ENCODE results near the gene ANKRD33B.
A peak's percentile ranks its signal among the peaks of the same experiment; 100 is the strongest.
"Not testable (repeated sequence)": the region's sequence is repeated elsewhere in the genome, so short reads cannot be mapped to it uniquely, and the experiment has no call there.

ANKRD33B gene

DNA sequence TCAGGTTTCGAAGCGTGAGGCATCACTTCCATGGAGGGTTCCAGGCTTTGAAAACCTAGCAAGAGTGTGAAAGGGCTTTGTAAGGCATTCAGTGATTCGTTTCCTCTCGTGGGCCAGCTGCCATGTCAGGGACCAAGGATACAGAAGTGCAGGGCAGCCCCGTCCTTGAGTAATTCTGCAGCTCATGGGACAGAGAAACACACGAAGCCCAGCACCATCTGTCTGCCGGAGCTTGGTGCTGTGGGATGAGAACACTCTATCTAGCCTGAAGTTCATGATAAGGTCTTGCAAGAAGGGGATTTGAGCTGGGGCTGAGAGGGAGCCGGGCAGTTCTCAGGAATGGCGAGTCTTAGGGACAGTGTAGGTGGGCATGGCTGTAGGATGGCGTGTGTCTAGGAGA, 55.8 kb downstream of the ANKRD33B start:
- DNase-seq (ENCODE audit: low read depth in 3 of 3): no peak

DNA sequence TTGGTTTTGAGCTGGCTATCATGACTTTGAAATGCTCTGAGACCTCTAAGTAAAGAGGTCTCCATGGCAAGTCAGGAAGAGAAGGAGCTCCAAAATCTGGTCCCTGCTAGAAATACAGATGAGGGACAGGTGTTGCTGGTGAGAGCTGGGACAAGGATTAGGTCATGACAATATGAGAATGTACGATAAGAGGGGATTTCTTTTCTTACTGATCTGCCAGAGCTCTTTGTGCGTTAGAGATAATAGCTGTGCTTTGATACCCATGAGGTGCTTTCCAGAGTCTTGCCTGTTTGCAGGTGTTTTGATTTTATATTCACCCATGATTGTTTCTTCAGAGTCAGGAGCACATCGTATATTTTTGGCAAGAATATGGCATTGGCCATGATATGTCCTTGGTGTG, 56.5 kb downstream of the ANKRD33B start:
- no peak for DNase-seq (ENCODE audit: low read depth in 3 of 3)

DNA sequence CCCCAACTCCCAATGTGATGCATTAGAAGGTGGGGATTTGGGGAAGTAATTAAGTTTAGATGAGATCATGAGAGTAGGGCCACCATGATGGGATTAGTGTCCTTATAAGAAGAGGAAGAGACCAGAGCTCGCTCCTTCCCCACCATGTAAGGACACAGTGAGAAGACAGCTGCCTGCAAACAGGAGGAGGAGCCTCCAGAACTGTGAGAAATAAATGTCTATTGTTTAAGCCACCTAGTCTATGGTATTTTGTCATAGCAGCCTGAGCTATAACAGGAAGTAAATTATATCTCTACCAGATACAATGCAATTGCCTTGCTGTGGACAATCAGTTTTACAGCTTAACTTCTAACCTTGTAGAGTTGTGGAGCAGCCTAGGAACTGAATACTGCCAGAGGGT, 58.0 kb downstream of the ANKRD33B start:
- no peak for DNase-seq (ENCODE audit: low read depth in 3 of 3)

DNA sequence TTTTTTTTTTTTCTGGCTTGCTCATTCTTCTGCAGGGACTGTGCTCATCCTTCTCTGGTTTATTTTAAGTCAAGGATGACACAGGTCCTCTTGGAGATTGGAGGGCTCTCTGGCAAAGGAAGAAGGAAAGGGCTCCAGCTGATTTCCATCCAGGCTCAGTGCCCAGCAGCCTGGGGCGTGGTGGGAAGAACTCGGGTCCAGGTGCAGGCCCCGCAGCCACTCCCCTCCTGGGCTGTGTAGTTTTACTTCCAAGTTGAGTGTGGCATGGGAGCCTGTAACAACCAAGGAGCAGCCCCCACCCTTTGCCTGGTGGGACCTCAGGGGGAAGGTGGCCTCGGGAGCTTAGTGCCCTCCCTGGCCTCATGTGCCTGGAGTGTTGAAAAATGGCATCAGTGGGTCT, 58.9 kb downstream of the ANKRD33B start:
- no peak for DNase-seq (ENCODE audit: low read depth in 3 of 3)

DNA sequence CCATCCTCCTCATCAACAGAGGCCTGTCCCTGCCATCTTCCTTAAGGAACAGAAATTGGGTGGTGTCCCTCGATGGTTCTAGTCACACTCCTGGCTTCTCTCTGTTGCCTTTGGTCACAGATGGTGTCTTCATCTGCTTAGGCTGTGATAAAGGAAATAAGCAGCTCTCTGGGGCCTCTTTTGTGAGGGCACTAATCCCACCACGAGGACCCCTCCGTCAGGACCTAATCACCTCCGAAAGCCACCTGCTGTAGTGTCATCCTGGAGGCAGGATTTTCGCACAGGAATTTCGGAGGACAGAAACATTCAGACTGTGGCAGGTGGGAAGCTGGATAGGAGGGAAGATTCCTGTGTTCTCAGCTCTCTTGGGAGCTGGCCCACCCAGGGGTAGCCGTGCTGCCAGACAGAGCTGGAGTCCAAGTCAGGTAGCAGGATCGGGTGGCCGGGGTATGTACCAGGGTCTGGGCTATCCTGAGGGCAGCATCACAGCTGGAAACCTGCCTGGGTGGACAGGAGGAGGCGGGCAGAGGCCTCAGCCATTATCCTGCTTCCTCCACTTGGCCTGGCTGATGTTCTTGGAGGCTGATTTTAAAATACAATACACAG, 59.5 kb downstream of the ANKRD33B start:
- DNase-seq (ENCODE audit: low read depth in 3 of 3): no peak

DNA sequence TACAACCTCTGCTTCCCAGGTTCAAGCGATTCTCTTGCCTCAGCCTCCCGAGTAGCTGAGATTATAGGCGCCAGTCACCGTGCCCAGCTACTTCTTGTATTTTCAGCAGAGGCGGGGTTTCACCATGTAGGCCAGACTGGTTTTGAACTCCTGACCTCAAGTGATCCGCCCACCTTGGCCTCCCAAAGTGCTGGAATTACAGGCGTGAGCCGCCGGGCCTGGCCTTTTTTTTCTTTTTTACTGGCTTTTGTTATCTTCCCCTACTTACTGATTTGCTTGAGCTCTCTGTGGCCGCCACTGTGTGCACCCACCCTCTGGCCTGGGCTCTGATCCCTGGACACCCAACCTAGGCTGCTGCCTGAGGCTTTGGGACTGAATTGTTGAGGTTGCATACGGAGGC, 60.3 kb downstream of the ANKRD33B start:
- no peak for DNase-seq (ENCODE audit: low read depth in 3 of 3)

DNA sequence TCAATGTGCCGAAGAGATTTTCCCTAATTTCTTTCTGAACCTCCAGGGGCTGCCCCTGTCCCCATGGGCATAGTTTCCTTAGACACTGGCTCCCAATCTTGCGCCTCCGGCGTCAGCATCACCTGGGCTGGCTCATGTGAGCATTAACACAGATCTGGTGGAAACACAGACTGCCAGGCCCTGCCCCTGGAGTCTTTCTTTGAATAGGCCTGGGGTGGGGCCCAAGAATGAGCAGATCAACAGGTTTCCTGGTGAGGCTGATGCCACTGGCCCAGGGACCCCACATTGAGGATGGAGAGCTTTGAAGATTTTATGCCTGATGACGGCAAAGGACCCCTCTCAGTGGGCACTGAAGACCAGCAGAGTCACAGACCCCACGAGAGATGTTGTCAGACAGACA, 60.8 kb downstream of the ANKRD33B start:
- DNase-seq (ENCODE audit: low read depth in 3 of 3): no peak

DNA sequence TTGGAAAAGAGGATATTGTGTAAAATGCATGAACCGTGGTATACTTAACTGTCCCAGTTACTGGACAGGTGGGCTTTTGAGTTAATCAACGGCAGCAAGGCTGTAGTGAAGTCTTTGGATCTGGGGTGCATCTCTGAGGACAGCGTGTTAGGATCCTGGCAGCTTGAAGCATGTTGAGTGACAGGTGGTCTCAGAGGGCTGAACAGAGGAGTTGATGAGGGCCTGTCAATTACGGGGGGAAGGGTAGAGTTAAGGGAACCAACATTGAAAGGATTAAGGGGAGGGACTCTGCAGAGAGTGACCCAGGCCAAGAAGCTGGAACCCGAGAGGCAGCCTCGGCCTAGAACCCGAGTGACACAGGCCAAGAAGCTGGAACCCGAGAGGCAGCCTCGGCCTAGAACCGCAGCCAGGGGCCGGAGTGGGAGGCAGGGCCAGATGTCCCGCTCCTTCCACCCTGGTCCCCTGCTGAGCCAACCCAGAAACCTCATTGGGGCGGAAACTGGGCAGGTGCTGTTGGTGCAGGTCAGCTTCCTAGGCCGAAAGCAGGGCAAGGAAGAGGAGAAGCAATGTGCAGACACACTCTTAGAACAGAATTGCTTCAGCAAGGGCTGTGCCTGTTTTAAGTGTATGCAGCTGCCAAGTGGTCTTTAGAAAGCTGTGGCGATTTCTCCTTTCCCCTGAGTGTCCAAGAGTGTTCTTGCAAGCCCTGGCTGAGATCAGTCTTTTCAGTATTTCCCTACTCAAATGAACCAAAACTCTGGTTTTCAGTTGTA, 62.0 kb downstream of the ANKRD33B start:
- no peak for DNase-seq (ENCODE audit: low read depth in 3 of 3)

DNA sequence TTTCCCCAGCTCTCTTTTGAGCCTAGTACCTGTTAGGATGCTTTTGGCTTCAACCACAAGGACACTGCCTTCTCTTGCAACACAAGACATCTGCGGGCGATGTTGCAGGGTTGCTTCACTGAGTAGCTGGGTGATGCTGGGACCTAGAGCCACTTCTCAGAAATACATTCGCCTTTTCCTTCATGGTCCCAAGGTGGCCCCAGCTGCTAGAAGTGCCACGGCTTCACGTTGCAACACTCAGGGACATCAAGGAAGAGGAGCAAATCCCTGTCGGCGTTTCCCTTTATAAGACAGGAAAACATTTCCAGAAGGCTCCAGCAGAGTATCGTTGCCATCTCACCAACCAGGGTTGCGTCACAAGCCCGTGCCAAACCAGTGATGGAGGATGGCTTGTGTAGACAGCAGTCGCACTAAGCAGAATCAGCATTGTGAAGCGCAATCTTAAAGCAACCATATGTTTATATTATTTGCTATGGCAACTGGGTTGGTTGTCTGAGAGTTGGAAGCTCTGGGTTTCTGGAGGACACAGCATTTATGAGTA, 62.7 kb downstream of the ANKRD33B start:
- DNase-seq (ENCODE audit: low read depth in 3 of 3): no peak

DNA sequence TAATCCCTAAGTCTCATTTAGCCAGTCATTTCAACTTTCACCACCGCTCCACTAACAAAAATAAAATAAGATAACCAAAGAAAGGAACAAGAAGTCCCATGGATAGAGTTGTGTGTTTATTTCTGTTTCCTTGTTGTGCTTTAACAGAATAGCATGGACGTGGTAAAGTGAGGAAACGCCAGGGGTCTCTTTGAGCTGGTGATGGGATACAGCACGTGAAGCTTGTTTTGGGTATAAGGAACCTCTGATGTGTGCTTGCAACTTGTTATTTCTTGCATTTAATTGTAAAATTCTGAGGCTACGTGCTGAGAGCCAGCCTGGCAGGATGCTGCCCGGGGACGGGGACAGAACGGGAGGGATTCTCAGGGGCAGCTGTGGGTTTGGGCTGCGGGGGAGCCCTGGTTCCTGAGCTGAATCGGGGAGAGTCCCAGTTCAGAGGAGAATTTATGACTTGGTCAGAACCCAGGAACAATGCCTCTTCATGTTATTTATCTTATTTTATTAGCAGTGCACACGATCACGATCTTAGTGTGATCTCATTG, 63.4 kb downstream of the ANKRD33B start:
- no peak for DNase-seq (ENCODE audit: low read depth in 3 of 3)

DNA sequence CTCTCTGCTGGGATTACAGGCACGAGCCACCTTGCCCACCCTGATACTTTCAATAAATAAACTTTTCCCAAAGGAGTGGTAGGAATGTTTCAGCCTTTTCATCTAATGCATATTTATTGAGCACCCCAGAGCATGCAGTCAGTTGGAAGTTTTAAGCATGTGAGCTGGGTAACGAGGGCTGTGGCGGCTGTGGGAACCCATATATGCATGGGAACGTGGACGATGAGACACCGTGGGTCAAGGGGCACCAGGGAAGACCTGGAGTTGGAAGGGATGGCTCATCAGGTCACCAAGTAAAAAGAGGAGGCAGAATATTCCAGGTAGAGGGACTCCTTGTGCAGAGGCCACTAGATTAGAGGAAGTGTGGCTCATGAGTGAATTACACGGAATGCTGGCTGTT, 64.7 kb downstream of the ANKRD33B start:
- no peak for DNase-seq (ENCODE audit: low read depth in 3 of 3)

DNA sequence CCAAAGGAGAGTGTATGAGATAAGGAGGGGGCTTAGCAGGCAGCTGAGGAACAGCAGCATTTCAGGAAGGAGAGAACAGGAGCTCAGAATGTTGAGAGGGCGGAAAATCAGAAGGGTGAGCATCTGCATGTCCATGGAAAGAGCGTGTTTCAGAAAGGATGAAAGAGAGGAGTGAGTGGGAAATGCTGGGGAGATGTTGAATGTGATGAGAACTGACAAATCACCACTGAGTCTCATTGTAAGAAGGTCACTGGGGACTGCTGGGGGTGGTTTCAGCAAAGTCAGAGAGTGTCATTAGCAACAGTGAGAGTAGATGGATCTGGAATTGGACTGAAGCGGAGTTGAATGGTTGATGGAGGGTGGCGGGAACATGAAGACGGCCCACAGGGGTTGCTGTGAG, 65.8 kb downstream of the ANKRD33B start:
- no peak for DNase-seq (ENCODE audit: low read depth in 3 of 3)

DNA sequence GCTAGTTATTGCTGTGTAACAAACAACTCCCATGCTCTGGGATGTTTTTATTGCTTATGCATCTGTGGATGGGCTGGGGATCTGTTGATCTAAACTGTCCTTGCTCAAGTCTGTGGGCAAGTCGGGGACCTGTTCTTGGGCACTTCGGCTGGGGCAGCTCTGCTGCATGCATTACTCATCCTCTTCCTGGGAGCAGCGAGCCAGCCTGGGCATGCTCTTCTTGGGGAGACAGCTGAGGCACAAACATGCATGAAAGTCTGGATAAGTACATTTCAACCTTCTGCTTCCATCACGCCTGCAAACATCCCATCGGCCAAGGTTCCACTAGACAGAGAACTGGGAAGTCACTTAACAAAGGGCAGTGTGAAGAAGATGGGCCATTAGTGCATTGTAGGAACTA, 66.3 kb downstream of the ANKRD33B start:
- no peak for DNase-seq (ENCODE audit: low read depth in 3 of 3)

DNA sequence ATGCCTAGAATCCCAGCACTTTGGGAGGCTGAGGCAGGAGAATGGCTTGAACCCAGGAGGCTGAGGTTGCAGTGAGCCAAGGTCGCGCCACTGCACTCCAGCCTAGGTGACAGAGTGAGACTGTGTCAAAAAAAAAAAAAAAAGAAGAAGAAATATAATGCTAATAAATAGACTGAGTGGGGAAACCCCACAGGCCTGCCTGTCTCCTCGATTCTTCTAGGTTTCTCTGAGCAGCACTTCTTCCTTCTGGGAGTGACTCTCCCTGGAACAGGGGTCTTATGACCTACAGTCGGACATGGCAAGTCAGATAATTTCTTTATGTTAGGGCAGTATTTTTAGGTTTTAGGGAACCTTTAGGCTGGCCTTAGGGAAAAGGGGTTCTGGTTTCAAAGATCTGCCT, 66.9 kb downstream of the ANKRD33B start:
- DNase-seq (ENCODE audit: low read depth in 3 of 3): not testable (repeated sequence)

DNA sequence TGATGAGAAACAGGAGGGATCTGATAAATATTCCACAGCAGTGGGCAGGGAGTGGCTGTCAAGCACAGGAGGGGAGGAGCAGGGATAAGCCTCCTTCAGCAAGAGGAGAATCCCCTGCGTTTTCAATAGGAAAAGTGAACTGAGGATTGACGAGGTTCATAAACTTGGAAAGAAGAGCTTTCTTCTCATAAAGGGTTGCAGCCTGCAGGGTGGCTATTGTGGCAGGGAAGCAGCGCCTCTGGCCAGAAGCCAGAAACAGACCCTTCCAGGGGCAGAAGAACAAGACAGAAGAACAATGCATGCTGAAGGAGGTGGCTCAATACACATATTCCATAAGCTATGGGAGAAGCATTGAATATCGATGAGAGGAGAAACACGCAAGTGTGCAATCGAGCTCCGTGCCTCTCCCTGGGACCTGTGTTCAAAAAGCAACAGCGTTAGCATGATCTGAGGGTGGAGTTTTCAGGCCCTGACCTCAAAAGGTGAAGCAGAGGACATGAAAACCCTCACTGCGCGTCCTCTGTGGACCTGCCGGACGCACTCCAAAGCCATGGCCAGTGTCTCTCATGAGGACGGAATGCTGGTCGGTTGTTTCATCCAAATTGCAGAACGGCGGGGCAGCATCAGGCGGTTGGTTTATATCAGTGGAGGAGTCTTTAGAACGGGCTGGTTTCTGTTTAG, 67.6 kb downstream of the ANKRD33B start:
- no peak for DNase-seq (ENCODE audit: low read depth in 3 of 3)

DNA sequence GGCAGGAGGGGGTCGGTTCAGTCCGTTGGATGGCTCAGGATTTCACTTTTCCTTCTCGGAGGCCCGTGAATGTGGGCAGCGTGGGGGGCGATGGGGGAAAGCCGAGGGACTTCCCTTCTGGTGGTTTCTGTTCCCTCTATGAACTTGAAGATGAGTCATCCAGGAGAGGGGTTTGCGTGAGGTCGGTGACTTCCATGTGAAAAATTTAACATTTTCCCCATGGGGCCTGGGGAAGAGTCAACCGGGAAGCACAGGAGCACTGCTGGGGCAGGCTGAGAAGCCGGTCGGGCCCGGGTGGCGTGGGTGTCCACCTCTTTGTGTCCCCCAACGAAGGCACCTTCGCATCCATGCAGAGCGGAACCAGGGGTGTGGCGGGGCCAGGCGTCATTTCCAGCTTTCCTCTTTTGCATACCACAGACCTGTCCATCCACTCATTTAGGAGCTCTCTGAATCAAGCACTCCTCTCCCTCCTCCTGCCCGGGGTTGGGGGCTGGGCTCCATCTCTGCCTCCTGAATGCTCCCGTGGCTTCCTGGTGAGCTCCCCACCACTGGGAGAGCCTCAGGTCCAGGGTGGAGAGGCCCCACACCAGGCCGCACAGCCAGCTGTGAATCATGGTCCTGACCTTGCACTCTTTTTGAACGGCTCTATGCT, 68.4 kb downstream of the ANKRD33B start:
- peak in 2 of 3 experiments; percentile 22 to 66 for DNase-seq (ENCODE audit: low read depth in 3 of 3)

DNA sequence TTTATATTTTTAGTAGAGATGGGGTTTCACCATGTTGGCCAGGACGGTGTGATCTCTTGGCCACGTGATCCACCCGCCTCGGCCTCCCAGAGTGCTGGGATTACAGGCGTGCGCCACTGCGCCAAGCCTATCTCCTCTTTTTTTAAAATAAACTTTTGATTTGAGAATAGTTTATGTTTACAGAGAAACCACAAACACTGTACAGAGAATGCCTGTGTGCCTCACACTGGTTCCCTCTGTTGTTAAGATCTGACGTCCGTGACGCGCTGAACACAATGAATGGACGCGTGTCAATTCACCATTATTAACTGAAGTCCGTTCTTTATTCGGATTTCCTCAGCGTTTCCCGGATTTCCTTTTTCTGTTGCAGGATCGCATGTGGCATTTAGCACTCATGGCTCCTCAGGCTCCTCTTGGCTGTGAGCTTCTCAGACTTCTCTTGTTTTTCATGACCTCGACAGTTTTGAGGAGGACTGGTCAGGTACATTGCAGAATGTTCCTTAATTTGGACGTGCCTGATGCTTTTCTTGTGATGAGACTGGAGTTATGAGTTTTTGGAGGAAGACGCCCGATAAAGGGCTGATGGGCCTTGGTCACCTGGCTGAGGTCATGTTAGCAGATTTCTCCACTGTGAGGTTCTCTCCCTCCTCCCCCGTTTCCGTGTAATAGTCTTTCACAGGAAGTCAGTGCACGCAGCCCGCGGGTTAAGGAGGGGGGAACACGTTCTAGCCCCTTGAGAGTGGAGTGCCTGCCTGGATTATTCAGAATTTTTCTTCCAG, 69.6 kb downstream of the ANKRD33B start:
- DNase-seq (ENCODE audit: low read depth in 3 of 3): peak in 1 of 3 experiments; percentile 48

DNA sequence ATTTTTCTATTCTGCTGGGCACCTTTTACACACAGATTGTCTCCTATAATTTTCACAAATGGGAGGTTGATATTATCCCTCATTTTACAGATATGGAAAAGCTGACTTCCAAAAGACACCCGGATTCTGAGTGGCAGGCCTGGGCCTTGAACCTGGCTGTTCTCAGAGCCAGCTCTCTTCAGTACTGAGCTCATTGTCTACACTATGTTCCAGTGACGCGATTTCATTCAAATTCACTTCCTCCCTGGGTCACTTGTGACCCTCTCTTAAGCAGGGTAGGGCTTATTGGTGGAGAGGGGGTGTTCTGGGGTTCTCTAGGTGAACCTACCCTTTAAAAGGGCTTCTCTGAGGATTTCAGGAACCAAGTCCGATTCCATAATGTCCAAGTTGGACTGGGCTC, 70.2 kb downstream of the ANKRD33B start:
- DNase-seq (ENCODE audit: low read depth in 3 of 3): no peak

DNA sequence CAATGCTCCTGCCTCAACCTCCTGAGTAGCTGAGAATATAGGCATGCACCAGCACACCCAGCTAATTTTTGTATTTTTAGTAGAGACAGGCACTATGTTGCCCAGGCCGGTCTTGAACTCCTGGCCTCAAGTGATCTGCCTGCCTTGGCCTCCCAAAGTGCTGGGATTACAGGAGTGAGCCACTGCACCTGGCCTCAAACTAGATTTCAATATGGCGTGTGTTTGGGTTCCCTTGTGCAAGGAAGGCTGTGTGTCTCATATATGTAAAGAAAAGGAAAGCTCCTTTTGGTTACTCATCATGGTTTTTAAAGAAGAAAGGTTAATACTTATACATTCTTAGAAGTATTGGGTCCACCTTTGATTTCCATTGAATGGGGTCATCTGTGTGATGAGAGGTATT, 70.7 kb downstream of the ANKRD33B start:
- DNase-seq (ENCODE audit: low read depth in 3 of 3): no peak

DNA sequence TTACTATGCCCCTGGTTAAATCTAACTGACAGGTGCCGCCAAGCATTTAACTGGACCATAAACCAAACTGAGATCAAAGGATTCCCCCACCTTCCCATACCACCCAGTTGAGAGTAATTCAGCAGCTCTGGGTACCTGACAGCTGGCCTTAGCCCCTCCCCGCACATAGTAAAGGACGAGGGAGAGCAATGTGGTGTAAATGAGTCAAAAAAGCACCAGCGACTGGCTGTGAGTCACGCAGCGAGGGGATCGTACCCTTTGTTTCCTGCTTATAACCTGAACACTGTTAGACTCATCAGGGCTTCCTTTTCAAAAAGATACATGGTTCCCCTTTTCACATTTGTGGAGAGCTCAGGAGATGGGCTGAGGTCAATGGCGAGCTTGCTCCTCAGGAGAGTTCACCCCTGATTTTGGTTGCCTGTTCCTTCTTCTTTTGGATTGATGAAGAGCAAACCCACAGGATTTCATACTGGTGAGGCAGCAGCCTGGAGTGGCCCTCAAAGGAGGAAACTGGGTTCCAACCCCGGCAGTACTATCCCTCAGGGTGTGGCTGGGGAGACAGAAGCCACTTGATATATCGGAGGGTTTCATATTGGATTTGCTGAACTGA, 71.5 kb downstream of the ANKRD33B start:
- peak; percentile 52 to 81 (median 57) for DNase-seq (ENCODE audit: low read depth in 3 of 3)

DNA sequence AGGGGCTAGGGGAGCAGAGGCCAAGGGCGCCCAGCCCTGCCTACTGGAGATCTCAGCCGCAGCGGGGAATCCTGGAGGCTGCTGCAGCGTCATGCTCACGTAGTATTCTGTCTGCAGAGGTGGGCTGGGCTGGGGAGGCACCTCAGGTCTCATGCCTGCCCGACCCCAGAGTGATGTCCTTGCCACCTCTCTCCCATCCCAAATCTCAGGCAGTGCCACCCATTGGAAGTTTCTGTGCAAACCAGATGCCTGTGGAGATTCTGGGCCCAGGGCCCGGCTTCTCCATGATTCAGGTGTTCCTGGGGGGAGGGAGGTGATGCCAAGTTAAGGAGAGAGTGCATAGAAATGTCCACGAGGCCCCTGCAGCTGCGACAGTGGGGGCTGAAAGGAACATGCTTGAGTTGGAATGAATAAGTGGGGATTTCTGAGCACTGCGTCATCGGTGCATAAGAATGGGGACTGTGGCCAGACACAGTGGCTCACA, 72.0 kb downstream of the ANKRD33B start:
- DNase-seq (ENCODE audit: low read depth in 3 of 3): peak in 1 of 3 experiments; percentile 21
